Stimulated activated CD8-positive, alpha-beta memory T cell treated with anti-CD3 and anti-CD28 coated beads, Interleukin-2, amount 100 ng/mL, for 1 hour (primary cell): ENCODE measurements around the gene PTPN20.
"Not testable (repeated sequence)": the region's sequence is repeated elsewhere in the genome, so short reads cannot be mapped to it uniquely, and the experiment has no call there.

Experiments used
- DNase-seq, 2 donors: peaks; one replicate each; pipeline ENCODE4 v3.0.0-alpha.2; 2020; ENCODE audit warnings: low read depth in 2 of 2

PTPN20 gene

DNA sequence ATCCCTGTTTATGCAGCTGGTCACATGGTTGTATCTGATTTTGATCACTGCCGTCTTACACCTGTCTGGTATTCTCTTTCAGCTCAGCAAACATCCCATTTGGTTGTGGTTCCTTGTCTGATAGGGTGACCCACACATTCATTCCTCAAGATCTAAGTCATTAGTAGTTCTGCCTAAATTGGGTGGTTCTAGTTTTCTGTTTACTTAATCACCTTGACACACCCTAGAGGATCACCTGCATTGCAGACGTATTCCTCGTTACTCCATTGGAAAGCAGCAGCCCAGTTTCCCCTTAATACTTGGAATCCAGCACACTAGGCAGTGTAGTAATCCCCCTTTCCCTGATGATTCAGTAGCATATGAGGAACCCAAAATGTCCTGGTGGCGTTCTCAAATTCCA is 41.3 kb downstream of the PTPN20 start:
- not testable (repeated sequence) for DNase-seq

DNA sequence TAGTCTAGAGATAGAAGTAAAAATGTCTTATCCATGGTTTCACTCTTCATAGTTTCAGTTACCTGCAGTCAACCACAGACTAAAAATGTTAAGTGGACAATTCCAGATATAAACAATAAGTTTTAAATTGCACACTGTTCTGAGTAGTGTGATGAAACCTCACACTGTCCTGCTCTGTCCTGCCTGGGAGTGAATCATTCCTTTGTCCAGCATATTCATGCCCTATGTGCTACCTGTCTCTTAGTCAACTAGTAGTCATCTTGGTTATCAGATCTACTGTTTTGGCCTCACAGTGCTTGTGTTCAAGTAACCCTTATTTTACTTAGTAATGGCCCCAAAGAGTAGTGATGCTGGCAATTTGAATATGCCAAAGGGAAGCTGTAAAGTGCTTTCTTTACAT is 49.5 kb downstream of the PTPN20 start:
- DNase-seq: not testable (repeated sequence)

DNA sequence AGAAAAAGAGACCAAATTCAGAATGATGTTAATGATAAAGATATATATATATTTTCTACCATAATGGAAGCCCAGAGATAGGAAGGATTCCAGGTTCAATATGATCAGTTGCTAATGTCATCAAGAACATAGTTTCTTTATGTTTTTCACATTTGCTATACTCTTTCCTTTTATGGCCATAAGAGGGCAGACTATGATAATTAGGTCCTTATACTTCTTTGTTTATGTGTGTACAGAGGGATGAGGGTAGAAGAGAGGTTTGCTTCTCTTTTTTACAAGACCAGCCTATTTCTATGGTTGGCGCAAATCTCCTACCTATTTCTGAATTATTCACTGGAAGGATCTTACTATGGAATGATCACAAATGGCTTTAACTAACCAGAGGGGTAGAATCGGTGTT is 52.1 kb downstream of the PTPN20 start:
- DNase-seq: not testable (repeated sequence)

DNA sequence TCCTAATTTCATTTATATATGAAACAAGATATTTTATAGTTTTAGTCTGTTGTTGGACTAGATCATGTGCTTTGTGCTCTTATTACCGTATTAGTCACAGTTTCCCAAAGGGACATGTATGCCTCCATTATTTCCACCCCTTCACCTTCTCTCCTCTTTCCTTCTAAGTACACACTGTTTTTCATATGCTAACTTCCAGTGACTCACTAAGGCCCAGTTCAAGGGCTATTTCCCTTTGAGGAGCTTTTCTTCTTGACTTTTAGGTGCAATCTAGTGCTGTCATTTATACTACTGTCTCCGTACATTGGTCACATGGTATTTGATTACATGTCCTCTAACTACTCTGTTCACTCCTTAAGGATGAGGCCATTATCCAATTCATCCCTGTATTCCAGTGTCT is 55.8 kb downstream of the PTPN20 start:
- DNase-seq: not testable (repeated sequence)

DNA sequence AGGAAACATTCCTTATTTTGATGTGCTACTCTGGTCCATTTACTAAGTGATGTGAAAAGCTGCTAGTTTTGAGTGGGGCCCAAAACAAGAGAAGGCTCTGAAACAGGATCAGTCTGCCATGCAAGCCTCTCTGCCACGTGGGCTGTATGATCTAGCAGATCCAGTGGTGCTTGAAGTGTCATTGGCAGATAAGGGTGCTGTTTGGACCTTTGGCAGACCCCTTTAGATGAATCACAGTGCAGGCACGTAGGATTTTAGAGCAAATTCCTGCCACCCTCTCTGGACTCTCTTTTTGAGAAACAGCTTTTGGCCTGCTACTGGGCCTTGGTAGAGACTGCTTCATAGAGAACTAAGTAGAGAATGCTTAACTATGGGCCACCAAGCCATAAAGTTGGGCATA is 69.0 kb downstream of the PTPN20 start:
- not testable (repeated sequence) for DNase-seq

DNA sequence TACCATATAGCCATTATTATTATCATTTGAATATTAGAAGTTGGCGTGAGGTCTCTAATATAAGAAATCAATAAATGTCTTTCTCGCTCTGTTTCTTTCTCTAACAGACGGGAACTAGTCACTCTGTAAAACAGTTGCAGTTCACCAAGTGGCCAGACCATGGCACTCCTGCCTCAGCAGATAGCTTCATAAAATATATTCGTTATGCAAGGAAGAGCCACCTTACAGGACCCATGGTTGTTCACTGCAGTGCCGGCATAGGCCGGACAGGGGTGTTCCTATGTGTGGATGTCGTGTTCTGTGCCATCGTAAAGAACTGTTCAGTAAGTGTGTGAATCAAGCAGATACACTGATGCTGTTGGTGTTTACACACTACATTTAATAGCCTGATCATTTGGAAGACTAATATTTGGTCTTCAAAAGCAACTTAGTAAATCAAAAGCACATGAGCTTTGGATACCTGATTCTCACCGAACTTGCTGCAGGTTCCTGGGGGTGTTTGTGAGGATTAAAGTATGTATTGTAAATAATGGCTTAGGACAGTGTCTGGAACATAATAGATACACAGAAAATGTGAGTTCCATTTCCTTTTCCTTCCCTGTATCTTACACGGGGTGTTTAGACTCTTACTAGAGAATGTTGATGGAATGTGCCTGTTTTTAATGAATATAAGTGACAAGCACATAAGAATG is 76.2 kb downstream of the PTPN20 start:
- DNase-seq: not testable (repeated sequence)

DNA sequence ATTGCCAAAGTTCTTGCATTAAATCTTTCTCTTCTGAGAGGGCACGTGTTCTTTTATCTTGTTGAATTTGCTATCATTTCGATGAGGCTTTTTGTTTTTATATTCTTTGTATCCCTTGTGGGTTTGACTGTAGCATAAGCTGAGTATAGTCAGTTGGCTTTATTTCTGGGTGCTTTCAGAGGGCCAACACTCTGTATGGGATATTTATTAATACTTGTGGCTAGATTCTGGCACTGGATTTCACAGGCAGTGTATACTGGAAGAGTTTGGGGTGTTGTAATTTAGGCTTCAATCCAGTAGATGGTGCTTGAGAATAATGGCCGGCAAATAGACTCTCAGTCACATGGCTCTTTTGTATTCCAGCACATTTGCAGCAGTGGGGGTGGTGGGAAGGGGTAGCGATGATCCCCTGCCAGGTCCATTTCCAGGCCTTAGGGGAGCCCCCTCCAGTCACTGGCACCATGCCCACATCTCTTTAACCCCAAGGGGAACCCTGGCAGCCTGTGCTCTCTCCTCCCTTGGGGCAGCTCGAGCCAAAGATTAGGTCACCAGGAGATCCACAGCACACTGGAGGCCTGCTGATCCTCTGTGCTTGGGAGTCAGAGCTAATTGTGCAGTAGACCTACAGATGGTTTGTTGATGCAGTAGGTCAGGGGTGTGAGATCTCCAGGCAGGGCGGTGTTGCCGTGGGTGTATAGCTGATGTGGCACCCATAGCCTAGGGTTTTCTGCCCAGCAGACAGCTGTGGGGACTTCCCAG is 81.8 kb downstream of the PTPN20 start:
- DNase-seq: no peak

DNA sequence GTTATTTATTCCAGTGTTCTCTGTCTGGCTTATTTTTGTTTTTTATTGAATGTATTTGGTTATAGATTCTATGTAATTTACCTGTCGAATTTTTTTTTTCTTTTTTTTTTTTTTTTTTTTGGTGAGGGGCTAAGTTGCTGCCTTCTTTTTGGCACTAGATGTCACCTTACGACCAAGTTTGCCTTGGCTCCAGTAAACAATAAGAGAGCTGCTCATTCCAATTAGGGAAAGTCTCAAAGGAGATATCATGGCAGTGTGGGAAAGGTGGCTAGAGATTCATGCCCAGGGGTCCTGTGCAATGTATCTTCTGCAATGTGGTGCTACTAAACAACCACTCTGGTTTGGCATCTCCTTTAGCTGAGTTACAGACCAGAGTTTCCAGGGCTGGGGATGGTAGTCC is 84.0 kb downstream of the PTPN20 start:
- no peak for DNase-seq

DNA sequence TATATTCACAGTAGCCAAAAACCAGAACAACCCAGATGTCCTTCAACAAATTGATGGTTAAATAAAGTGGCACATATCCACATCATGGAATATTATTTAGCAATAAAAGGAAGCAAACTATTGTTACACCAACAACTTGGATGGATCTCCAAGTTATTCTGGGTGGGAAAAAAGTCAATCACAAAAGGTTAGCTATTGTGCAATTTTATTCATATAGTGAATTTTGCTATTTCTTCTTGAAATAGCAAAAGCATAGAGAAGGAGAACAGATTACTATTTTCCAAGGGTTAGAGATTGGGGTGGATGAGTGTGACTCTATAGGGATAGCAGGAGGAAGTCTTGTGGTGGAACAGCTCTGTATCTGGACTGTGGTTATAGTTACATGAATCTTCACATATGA is 87.0 kb downstream of the PTPN20 start:
- no peak for DNase-seq

DNA sequence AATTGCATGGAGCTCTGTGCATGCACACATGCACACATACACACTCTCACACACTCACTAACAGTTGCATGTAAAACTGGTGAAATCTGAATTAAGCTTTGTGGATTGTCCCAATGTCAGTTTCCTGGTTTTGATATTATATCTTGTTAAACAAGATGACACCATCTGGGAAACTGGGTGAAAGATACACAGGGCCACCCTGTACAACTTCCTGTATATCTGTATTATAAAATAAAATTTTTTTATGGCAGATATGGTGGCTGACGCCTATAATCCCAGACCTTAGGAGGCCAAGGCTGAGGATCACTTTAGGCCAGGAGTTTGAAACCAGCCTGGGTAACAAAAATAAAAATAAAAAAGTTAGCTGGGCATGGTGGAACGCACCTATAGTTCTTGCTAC is 87.4 kb downstream of the PTPN20 start:
- DNase-seq: no peak

DNA sequence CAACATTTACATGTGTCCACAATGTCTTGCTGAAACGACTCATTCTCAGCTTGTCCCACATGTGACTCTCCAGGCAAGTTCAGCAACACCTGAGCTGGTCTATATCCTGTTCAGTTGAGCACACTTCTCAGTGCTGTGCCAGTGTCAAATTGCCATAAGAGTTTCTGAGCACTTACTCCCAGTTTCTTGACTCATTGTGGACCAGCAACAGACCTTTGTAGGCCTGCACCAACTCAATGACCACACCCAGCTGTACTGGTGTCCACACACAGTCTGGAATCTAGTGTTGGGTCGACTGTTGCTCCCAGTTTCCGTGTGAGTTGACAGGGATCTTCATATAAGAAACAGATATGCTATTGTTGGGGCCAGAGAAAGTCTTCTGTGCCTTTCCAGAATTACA is 88.0 kb downstream of the PTPN20 start:
- no peak for DNase-seq

DNA sequence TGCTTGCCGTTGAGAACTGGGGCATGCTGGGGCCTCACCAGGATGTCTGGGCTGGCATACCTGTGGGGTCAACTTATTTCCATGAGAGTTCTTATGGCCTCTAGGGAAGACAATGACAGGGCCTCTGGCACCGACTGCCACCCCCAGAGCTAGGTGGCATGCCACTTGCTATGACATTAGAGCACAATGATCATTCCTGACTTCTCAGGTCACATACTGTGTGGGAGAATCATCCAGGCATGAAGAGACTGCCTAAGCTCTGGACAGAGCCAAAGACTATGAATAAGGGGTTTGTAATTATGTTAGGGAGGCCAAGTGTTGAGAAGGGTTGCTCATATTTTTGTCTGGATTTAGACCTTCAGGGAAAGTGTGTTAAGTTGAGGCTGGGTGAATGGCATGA is 97.5 kb downstream of the PTPN20 start:
- no peak for DNase-seq

DNA sequence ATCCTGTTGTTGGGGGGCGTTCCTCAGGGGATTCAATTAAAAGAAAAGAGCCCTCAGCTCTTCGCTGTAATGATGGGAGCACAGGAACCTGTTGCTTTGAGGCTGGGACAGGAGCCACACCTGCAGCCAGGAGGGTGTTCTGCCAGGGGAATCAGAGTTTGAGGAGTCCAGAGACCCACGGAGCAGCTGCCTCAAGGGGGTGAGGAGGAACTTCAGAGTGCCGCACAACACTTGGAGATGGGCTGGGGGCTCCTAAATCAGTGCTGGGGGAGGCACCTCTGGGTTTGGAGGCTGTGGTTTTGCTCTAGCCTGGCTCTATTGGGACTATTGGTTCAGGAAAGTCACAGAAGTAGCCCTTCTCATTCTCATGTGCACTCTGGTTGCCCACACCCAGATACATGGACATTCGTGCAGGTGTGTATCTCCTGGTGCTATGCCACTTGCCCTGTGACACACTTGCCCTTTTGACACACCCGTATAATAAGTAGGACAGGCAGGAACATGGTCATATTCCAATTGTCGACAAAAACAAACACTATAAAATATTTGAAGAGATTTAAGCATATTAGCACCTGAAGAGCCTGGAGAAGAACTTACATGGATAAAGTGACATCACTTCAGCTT is 98.1 kb downstream of the PTPN20 start:
- no peak for DNase-seq

DNA sequence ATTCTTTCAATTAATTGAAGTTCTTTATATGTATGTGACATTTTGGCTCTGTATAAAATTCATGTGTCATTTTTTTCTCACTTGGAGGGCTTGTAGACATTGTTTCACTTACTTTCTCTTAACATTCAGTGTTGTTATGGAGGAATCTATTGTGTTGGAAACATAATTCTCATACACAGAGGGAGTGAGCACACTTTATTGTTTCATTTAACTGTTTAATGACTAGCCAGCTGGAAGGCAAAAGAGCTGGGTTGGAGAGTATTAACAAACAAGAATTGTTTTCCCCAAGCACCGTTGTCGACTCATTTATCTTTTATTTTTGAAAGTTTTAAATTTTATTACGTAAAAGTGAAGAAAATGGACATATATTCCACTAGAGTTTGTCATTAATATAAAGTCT is 98.8 kb downstream of the PTPN20 start:
- no peak for DNase-seq

DNA sequence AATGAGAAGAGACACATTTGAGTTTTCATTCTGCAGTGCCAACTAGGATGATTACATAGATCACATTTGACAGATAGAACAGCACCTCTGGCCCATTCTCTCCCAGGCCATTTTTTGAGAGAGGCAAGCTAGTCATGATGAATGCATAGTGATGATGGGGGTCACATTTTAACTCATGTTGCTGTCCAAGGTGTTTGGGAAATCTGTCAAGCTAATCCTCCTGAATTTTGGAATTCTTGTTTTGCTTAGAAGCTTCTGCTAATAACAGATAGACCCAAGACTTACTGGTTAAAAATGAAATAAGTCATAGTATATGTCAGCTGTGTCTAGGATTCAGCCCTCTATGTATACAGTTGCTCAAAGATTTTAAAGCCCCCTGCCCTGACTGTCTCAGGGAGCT is 101.0 kb downstream of the PTPN20 start:
- DNase-seq: no peak

DNA sequence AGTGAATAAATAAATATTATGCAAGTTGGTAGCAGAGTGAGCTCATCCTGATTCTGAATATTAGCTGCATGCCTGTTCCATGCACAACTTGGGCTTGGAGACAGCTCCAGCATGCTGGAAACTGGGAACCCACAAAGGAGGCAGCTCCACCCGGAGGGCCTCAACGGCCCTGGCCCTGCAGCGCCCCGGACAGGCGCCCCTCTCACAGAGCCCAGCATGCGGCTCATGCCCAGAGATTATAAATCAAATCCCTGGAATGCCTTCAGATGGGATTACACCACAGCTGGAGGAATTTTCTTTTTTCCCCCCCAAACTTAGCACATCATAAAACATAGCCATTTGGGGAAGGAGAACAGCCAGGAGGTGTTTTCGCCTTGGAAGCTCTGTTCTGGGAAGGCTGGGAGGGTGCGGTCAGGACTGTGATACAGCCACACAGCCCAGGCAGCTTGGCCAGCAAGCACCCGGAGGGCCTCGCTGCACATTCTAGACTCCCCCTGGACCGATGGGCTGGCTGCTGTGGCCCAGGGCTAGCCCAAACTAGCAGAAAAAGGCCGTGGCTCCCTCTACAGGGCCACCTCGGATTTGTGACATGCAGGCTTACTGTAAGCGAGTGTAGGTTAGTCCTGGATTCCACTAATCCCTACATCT is 102.4 kb downstream of the PTPN20 start:
- DNase-seq: no peak

DNA sequence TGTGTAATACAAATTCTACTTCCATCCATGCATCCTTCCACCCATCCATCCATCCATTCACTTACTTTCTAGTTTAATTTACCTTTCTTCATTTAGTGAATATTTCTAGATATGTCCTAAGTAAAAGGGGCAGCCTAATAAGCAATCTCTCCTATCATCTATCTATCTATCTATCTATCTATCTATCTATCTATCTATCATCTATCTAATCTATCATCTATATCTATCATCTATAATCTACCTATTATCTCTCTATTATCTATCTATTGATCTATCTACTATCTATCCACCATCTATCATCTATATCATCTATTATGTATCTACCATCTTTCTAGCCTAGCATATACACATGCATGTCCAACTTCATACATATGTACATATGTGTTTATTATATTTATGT is 104.2 kb downstream of the PTPN20 start:
- no peak for DNase-seq

DNA sequence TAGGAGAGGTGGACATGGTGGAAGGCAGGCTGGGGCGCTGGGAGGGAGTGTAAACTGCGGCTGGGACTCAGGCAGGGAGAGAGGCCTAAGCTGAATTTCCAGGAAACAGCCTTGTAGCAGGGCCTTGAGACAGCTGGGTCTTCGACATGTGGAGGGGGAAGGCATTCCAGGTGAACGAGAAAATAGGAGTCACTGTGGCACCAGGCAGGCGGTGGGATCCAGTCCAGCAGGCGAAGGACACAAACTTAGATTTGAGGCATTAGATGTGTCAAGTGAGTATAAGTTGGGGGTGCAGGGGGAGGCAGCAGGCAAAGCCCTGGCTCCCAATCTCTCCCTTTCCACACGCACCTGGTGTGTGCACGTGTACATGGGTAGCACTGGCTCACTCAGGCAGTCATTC is 105.3 kb downstream of the PTPN20 start:
- no peak for DNase-seq

DNA sequence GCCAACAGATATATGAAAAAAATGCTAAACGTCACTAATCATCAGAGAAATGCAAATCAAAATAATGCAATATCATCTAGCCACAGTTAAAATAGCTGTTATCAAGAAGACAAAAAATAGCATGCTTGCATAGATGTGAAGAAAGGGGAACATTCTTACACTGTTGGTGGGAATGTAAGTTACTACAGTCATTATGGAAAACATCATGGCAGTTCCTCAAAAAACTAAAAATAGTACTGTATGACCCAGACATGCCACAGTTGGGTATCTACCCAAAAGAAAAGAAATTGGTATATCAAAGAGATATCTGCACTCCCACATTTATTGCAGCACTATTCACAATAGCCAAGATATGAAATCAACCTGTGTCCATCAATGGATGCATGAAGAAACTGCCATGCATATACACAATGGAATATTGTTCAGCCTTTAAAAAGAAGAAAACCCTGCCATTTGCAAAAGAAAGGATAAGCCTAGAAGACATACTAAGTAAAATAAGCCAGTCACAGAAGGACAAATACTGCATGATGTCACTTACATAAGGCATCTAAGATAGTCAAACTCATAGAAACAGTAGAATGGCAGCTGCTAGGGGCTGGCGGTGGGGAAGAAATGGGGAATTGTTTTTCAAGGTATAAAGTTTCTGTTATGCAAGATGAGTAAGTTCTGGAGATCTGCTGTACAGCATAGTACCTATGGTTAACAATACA is 107.0 kb downstream of the PTPN20 start:
- no peak for DNase-seq

DNA sequence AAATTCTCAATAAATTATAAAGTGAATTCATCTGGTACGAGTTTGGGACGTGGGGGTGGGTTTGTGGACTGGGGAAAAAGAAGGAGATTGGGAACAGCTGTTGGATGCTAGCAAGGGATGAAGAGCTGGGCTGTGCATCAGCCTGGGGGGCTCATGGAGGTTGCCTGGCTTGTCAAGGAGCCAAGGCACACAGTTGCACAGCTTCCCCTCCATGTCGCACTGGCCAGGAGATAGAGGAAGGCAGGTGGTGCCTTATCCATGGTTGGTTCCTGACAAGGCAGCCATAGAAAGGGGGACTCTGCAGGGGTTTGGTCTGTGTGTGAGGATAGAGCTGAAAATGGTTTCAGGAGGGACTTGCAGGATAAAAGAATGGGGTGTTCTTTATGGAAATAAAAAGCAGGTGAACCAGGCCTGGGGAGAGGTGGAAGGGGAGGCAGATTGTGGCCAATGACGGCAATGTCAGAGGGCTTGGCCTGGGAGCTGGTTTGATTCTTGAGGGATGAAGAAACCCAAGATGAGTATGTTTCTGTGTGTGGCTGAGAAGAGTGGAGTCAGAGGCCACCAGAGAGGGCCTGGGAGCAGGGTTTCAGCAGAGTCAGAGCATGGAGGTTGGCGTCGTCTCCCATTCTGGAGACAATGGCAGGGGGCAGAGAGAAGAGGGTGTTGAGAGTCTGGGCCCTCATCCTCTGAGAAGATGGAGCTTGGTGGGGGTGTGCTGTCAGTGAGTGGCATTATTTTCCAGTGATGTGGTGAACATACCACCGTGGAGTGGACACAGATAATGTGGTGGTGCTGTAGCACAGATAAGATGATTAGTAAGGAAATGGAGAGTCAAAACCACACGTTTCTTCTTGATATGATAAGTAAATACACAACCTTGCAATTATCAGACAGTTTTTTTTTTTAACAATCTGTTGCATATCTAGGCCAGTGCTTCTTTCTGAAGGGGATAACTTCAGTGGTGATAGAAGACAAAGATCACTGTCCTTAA is 108.2 kb downstream of the PTPN20 start:
- DNase-seq: no peak

DNA sequence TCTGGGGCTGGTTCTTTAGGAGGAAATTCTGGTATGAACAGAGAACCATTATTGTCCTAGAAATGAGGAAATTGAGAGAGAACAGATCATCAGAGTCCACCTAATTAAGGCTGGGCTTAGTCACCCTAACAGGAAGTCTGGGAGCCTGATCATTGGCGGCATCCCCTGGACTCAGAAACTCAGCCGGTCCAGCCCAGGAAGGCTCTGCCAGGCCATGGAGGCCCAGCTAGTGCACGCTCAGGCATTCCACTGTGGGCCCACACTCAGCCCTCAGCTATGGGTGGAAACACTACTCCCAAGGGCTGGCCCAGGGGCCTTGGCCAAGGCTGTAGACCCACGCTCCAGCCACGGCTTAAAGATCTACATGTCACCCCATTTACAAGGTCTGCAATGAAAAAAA is 109.2 kb downstream of the PTPN20 start:
- no peak for DNase-seq
